HG03280 (cell line): ENCODE results near the gene DTX3L.
A peak's percentile ranks its signal among the peaks of the same experiment; 100 is the strongest.

Experiments used
- ATAC-seq: cut with Tn5 transposase; IDR thresholded peaks from one replicate; pipeline ENCODE4 v1.9.1; 2021; ENCODE audit warnings: mild to moderate bottlenecking, moderate library complexity; ENCODE audit not compliant: unreplicated experiment

DTX3L gene

GRCh38 chr3:122602011-122602710 lies 38.0 kb downstream of the DTX3L start:
- ATAC-seq, result no peak

- ATAC-seq, result no peak
Measured at GRCh38 chr3:122603056-122603455, 38.9 kb downstream of the DTX3L start.

- ATAC-seq, result no peak
Measured at GRCh38 chr3:122606330-122606729, 42.2 kb downstream of the DTX3L start.

- no peak for ATAC-seq
Measured at GRCh38 chr3:122608916-122609315, 44.8 kb downstream of the DTX3L start.

- peak; percentile 95 for ATAC-seq
Measured at GRCh38 chr3:122609798-122610559, 45.8 kb downstream of the DTX3L start.

- ATAC-seq, result no peak
Measured at GRCh38 chr3:122612696-122613095, 48.6 kb downstream of the DTX3L start.

GRCh38 chr3:122615303-122615702 lies 51.2 kb downstream of the DTX3L start:
- ATAC-seq, result no peak

- ATAC-seq, result no peak
Measured at GRCh38 chr3:122618614-122619013, 54.5 kb downstream of the DTX3L start.

GRCh38 chr3:122619040-122619439 lies 54.9 kb downstream of the DTX3L start:
- no peak for ATAC-seq

GRCh38 chr3:122620399-122620798 lies 56.3 kb downstream of the DTX3L start:
- no peak for ATAC-seq

- ATAC-seq, result no peak
Measured at GRCh38 chr3:122621112-122621511, 57.0 kb downstream of the DTX3L start.

- ATAC-seq, result no peak
Measured at GRCh38 chr3:122623031-122623829, 59.1 kb downstream of the DTX3L start.
